Esophagus squamous epithelium (tissue), 4 donors: Measurements from ENCODE around the gene NAV2.

Experiments
- CTCF ChIP-seq, 6 experiments: fragments of 450-650 bp in 4 of 6; fragments of 200-600 bp in 2 of 6; sonication (generic) in 2 of 6; IDR thresholded peaks; one replicate each; pipeline ENCODE4 v1.5.1; 2016 to 2019; ENCODE audit warnings: antibody characterized with exemption in 6 of 6, mild to moderate bottlenecking in 4 of 6, moderate library complexity in 4 of 6
- POLR2A ChIP-seq, 4 donors: fragments of 450-650 bp; IDR thresholded peaks; one replicate each; pipeline ENCODE4 v1.6.1; 2017; ENCODE audit warnings: antibody characterized with exemption in 4 of 4, mild to moderate bottlenecking in 4 of 4, moderate library complexity in 3 of 4

GRCh38 chr11:19949606-19950005 is 237.0 kb downstream of the NAV2 start:
- TF ChIP-seq CTCF (IDR thresholded peaks at IDR 0.05), result no peak
- no peak for TF ChIP-seq POLR2A (IDR thresholded peaks at IDR 0.05)
